ENCODE results near the gene LAMA2.

LAMA2 gene

DNA sequence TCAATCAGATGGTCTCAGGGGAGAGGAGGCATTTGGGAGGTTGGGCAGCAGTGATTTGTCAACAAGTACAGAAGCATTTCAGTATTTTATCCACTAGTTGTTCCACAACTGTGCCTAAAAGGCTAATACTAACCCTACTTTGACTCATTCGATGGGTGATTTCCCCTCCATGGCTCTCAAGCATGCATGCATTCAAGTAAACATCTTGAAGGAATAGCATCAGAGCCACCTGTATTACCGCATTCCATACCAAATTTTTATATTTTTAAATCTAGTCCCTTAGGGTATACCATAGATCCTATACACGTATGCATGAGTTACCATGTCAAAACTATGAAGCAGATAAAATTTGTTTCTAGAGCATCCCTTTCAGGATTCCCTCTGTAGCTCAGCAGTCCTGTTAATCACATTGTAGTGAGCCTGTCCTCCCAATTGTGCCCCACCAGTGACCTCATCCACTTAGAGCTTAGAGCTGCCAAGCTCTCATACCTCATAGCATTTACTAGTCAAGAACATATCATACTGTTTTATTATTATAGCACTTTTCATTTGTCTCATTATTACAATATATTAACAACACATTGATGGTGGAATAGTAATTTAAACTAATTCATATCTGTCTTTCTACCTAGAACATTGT is 213.8 kb downstream of the LAMA2 start:
- TF ChIP-seq POLR2A (IDR thresholded peaks at IDR 0.05; ENCODE audit: extremely low read depth, insufficient read length) (no peak), MYC (IDR thresholded peaks at IDR 0.05; ENCODE audit: low read depth, low read length) (no peak)
- TF ChIP-seq, protein P1, sequence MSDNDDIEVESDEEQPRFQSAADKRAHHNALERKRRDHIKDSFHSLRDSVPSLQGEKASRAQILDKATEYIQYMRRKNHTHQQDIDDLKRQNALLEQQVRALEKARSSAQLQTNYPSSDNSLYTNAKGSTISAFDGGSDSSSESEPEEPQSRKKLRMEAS (IDR thresholded peaks at IDR 0.05; ENCODE audit: low read depth, low read length), result no peak
- TF ChIP-seq, protein P2, sequence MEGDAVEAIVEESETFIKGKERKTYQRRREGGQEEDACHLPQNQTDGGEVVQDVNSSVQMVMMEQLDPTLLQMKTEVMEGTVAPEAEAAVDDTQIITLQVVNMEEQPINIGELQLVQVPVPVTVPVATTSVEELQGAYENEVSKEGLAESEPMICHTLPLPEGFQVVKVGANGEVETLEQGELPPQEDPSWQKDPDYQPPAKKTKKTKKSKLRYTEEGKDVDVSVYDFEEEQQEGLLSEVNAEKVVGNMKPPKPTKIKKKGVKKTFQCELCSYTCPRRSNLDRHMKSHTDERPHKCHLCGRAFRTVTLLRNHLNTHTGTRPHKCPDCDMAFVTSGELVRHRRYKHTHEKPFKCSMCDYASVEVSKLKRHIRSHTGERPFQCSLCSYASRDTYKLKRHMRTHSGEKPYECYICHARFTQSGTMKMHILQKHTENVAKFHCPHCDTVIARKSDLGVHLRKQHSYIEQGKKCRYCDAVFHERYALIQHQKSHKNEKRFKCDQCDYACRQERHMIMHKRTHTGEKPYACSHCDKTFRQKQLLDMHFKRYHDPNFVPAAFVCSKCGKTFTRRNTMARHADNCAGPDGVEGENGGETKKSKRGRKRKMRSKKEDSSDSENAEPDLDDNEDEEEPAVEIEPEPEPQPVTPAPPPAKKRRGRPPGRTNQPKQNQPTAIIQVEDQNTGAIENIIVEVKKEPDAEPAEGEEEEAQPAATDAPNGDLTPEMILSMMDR (IDR thresholded peaks at IDR 0.05; ENCODE audit: low read depth, low read length), result no peak
- no peak overlapping the region for H3K4me3 ChIP-seq (ENCODE audit: low read depth, low read length)
- DNase-seq (ENCODE audit: low read depth), result no peak

GRCh38 chr6:129098061-129098553 is 215.2 kb downstream of the LAMA2 start:
- H3K4me3 ChIP-seq (ENCODE audit: low read depth, low read length), result no peak overlapping the region
- DNase-seq (ENCODE audit: low read depth), result no peak
- TF ChIP-seq, protein P2 (IDR thresholded peaks at IDR 0.05; ENCODE audit: low read depth, low read length), result no peak
- TF ChIP-seq POLR2A (IDR thresholded peaks at IDR 0.05; ENCODE audit: extremely low read depth, insufficient read length) (no peak), MYC (IDR thresholded peaks at IDR 0.05; ENCODE audit: low read depth, low read length) (no peak)
- TF ChIP-seq, protein P1 (IDR thresholded peaks at IDR 0.05; ENCODE audit: low read depth, low read length), result no peak

- TF ChIP-seq, protein P1 (IDR thresholded peaks at IDR 0.05; ENCODE audit: low read depth, low read length), result no peak
- TF ChIP-seq MYC (IDR thresholded peaks at IDR 0.05; ENCODE audit: low read depth, low read length), result no peak
- TF ChIP-seq, protein P2 (IDR thresholded peaks at IDR 0.05; ENCODE audit: low read depth, low read length), result no peak
- TF ChIP-seq POLR2A (IDR thresholded peaks at IDR 0.05; ENCODE audit: extremely low read depth, insufficient read length), result no peak
- no peak for DNase-seq (ENCODE audit: low read depth)
- no peak overlapping the region for H3K4me3 ChIP-seq (ENCODE audit: low read depth, low read length)
These were observed 216.8 kb downstream of the LAMA2 start for GRCh38 chr6:129099696-129100095.

DNA sequence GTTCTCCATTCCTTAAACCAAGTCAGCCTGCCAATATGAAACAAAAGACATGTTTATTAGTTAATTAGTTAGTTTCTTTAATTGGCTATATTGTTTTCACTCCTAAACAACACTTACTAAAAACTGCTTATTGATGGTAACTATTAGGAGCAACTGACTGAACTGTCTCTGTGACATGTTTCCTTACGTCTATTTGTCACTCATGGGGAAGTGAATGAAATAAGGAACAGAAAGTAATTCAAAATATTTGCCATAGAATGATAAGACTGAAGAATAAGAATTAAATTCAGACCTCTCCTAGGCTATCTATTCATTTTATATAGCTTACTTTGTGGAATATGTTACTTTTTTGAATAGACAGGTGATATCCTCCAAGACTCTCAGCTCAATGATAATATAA is 217.2 kb downstream of the LAMA2 start:
- DNase-seq (ENCODE audit: low read depth), result no peak
- TF ChIP-seq POLR2A (IDR thresholded peaks at IDR 0.05; ENCODE audit: extremely low read depth, insufficient read length), result no peak
- TF ChIP-seq, protein P1 (IDR thresholded peaks at IDR 0.05; ENCODE audit: low read depth, low read length), result no peak
- TF ChIP-seq MYC (IDR thresholded peaks at IDR 0.05; ENCODE audit: low read depth, low read length), result no peak
- TF ChIP-seq, protein P2 (IDR thresholded peaks at IDR 0.05; ENCODE audit: low read depth, low read length), result no peak
- H3K4me3 ChIP-seq (ENCODE audit: low read depth, low read length), result no peak overlapping the region

DNA sequence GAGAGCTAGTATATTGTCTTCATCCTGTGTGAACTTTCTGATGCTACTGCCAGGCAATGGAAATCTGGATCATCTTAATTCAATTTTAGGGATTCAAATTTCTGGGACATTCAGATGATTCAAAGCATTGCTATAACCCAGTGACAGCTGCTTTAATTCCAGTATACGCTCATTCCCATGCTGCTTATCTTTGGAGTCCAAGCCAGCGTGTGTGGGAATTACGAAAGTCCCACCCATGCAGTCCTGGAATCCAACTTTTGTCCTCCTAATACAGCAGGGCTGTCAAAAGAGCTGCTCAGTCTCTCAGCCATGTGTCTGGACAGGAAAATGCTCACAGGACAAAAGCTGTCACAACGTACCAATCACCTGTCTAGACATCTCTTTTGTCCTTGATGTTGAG is 219.8 kb downstream of the LAMA2 start:
- TF ChIP-seq MYC (IDR thresholded peaks at IDR 0.05; ENCODE audit: low read depth, low read length), result no peak
- no peak for TF ChIP-seq POLR2A (IDR thresholded peaks at IDR 0.05; ENCODE audit: extremely low read depth, insufficient read length)
- TF ChIP-seq, protein P2 (IDR thresholded peaks at IDR 0.05; ENCODE audit: low read depth, low read length), result no peak
- TF ChIP-seq, protein P1 (IDR thresholded peaks at IDR 0.05; ENCODE audit: low read depth, low read length), result no peak
- H3K4me3 ChIP-seq (ENCODE audit: low read depth, low read length), result no peak overlapping the region
- no peak for DNase-seq (ENCODE audit: low read depth)

All from NB4 (cell line).